PC-9 (cell line): ENCODE results near the gene TP53I11. TPM values are rescaled to one million over a fixed set of nuclear protein-coding genes. Genes with fewer than 3 reads are reported as not detected.

ENCODE experiments used
- BruUV-seq: library from RNA; stranded (reverse); fragments of 400-500 nt; replicated peaks from 2 replicates; lab custom pipeline; 2021; lab: Mats Ljungman, UMichigan
- CTCF ChIA-PET: fragments of 300-600 bp; sonication (Branson Sonifier 250); formaldehyde crosslinking; loops from one replicate; lab custom pipeline; 2022; ENCODE audit warnings: antibody characterized with exemption; lab: Charles Lee
- POLR2A ChIA-PET: fragments of 300-600 bp; sonication (Branson Sonifier 250); formaldehyde crosslinking; loops from one replicate; lab custom pipeline; 2022; ENCODE audit warnings: antibody characterized with exemption; ENCODE audit not compliant: unreplicated experiment; lab: Charles Lee
- DNase-seq, 2 experiments: peaks; one replicate each; pipeline versions ENCODE4 v3.0.0 to v3.0.0-alpha.2; 2015 to 2022; ENCODE audit warnings: mixed read lengths in 1 of 2
- H2AFZ ChIP-seq: fragments of 200-600 bp; sonication (generic); 2 replicates; pipeline ENCODE4 v1.8.1; 2017; ENCODE audit warnings: antibody characterized with exemption
- H3F3A ChIP-seq: fragments of 200-600 bp; sonication (generic); 2 replicates; pipeline ENCODE4 v1.8.1; 2017; ENCODE audit warnings: antibody characterized with exemption, mild to moderate bottlenecking, low read depth; ENCODE audit not compliant: insufficient read depth
- H3K27ac ChIP-seq: fragments of 200-600 bp; sonication (generic); 2 replicates; pipeline ENCODE4 v1.6.1; 2016; ENCODE audit warnings: mixed run types
- H3K27me3 ChIP-seq: fragments of 200-600 bp; sonication (generic); 2 replicates; pipeline ENCODE4 v1.6.1; 2016; ENCODE audit warnings: low read depth, mixed run types; ENCODE audit not compliant: insufficient read depth
- H3K36me3 ChIP-seq: fragments of 200-600 bp; sonication (generic); 2 replicates; pipeline ENCODE4 v1.6.1; 2016; ENCODE audit warnings: low read depth, mixed run types
- H3K4me1 ChIP-seq: fragments of 200-600 bp; sonication (generic); replicated peaks from 2 replicates; pipeline ENCODE4 v1.6.1; 2016; ENCODE audit warnings: mixed run types; ENCODE audit not compliant: insufficient read depth
- H3K4me2 ChIP-seq: fragments of 200-600 bp; sonication (generic); 2 replicates; pipeline ENCODE4 v1.6.1; 2017; ENCODE audit warnings: mixed run types
- H3K4me3 ChIP-seq: fragments of 200-600 bp; sonication (generic); 2 replicates; pipeline ENCODE4 v1.6.1; 2016; ENCODE audit warnings: mixed run types
- H3K79me2 ChIP-seq: fragments of 200-600 bp; sonication (generic); 2 replicates; pipeline ENCODE4 v1.6.1; 2017; ENCODE audit warnings: low read depth, mixed run types
- H3K9me2 ChIP-seq: fragments of 200-600 bp; sonication (generic); 2 replicates; pipeline ENCODE4 v1.8.1; 2017; ENCODE audit warnings: mild to moderate bottlenecking; ENCODE audit not compliant: insufficient read depth
- H3K9me3 ChIP-seq: fragments of 200-600 bp; sonication (generic); 2 replicates; pipeline ENCODE4 v1.8.1; 2016; ENCODE audit warnings: low read depth; ENCODE audit not compliant: insufficient read depth
- H4K20me1 ChIP-seq: fragments of 200-600 bp; sonication (generic); 2 replicates; pipeline ENCODE4 v1.8.1; 2017; ENCODE audit not compliant: insufficient read depth
- EZH2 ChIP-seq: fragments of 200-600 bp; sonication (generic); IDR thresholded peaks from 2 replicates; pipeline ENCODE4 v1.8.0; 2017; ENCODE audit warnings: antibody characterized with exemption, low read depth
- intact Hi-C: fragments of 100-400 bp; cut with micrococcal nuclease; formaldehyde crosslinking; loops from one replicate; pipeline ENCODE4 v1.10.0; 2022; ENCODE audit not compliant: unreplicated experiment
- total RNA-seq: library from RNA; stranded (reverse); gene quantifications from 2 replicates; pipeline ENCODE4 v1.2.3, GENCODE V29; 2021
- TF ChIP-seq, protein P1 (sequence below): fragments of 200-600 bp; sonication (generic); conservative IDR thresholded peaks from 2 replicates; pipeline ENCODE4 v1.6.1; 2017; ENCODE audit warnings: mixed run types, antibody characterized with exemption, mild to moderate bottlenecking, moderate library complexity

Gene TP53I11
- total RNA-seq, 1 experiment from 2014 or later, result 0.46 TPM

DNA sequence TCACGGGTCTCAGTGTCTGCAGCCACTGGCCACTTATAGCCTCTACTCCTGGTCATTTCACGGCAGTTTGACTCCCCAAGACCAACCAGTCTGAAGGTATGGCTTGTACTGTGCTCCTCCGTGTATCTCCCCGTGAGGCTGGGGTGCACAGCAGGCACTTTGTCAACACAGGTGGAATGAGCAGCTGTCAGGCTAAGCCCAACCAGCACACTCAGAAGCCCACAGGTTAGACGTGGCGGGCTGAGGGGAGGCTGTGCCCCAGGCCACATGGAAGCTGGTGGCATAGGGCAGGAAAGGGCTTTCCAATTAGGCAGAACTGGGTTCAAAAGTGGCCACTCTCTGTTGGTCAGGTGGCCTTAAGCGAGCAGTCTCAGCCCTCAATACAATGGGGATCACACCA lies 7.0 kb downstream of the TP53I11 start:
- Histone ChIP-seq H3K4me1 (no peaks in the 10 kb centered on the region), H3K9me2 (no peaks in the 10 kb centered on the region), H3K36me3 (no peaks in the 10 kb centered on the region), H3F3A (no peaks in the 10 kb centered on the region), H4K20me1 (no peaks in the 10 kb centered on the region; the same call in 1 of the 2 replicates), H3K9me3 (no peaks in the 10 kb centered on the region), H3K4me2 (no peak overlapping the region), H3K4me3 (no peak overlapping the region), H3K27ac (no peak overlapping the region), H3K79me2 (no peaks in the 10 kb centered on the region), H2AFZ (no peak overlapping the region), H3K27me3 (no peaks in the 10 kb centered on the region)
- DNase-seq, result no peak
- no TSS peak for BruUV-seq
- intact Hi-C loops, result no loop called here
- ChIA-PET POLR2A (no interaction called here), CTCF (no interaction called here)
- no peak for TF ChIP-seq EZH2
- TF ChIP-seq, protein P1, sequence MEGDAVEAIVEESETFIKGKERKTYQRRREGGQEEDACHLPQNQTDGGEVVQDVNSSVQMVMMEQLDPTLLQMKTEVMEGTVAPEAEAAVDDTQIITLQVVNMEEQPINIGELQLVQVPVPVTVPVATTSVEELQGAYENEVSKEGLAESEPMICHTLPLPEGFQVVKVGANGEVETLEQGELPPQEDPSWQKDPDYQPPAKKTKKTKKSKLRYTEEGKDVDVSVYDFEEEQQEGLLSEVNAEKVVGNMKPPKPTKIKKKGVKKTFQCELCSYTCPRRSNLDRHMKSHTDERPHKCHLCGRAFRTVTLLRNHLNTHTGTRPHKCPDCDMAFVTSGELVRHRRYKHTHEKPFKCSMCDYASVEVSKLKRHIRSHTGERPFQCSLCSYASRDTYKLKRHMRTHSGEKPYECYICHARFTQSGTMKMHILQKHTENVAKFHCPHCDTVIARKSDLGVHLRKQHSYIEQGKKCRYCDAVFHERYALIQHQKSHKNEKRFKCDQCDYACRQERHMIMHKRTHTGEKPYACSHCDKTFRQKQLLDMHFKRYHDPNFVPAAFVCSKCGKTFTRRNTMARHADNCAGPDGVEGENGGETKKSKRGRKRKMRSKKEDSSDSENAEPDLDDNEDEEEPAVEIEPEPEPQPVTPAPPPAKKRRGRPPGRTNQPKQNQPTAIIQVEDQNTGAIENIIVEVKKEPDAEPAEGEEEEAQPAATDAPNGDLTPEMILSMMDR, result no peak

DNA sequence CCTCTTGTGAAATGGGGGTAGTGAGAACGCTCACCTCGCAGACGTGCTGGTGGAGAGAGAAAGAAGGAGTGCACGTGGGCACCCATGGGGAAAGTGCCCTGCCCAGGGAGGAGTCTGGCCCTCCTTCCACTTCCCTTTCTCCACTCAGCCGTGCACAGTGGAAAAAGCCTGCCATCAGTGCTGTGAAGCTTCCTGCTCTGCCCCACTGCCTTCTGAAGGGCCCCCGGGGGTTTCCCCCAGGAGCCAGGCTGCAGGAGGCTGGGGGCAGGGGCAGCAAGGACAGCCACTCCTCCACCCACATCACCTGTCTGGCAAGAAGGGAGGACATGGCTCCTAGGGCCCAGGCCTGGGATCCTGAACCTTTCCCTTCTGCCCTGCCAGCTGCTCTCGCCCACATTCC lies 7.6 kb downstream of the TP53I11 start:
- Histone ChIP-seq H3K27me3 (no peaks in the 10 kb centered on the region), H3K4me1 (no peaks in the 10 kb centered on the region), H3K9me2 (no peaks in the 10 kb centered on the region), H3K27ac (no peak overlapping the region), H2AFZ (no peak overlapping the region), H3F3A (no peaks in the 10 kb centered on the region), H3K4me3 (no peak overlapping the region), H3K36me3 (no peaks in the 10 kb centered on the region), H3K79me2 (no peaks in the 10 kb centered on the region), H3K9me3 (no peaks in the 10 kb centered on the region), H4K20me1 (no peaks in the 10 kb centered on the region; the same call in 1 of the 2 replicates), H3K4me2 (no peak overlapping the region)
- TF ChIP-seq, protein P1, result no peak
- no peak for TF ChIP-seq EZH2
- intact Hi-C loops, result no loop called here
- no TSS peak for BruUV-seq
- POLR2A ChIA-PET, result no interaction called here
- no peak for DNase-seq
- CTCF ChIA-PET, result interaction anchor here (0.7 kb wide), 1 partner anchor 374 kb away, joined by 5 read pairs; no protein-coding TSS in a partner anchor

DNA sequence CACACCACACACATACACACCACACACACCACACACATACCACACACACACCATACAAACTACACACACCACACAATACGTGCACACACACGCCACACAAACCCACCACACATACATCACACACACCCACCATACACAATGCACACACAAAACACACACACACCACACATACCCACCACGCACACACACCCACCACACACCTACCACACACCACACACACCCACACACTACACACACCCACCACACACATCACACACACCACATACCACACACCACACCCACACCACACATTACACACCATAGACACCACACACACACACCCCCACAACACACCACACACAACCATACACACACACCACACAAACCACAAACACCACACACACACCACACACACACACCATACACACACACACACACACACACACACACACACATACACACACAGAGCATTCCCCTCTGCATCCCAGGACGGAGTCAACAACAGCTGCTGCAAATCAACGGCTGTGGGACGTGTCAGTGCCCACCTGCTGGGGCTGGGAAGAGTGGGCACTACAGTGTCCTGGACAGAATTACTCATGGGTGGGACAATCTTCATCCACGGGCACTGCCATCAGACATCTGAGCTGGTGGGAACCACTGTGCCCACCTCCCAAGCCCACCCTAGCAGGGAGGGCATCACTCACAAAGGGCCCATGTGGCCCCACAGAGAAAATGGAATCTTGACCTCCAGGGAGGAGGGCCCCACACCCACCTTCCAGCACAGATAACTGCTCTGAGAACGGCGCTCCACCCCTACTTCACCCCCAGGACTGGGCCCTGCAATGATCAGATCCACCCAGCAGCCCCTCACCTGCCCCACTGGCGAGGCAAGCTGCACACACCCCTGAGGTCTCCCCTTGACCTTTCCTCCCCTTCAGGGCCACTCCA lies 8.4 kb downstream of the TP53I11 start:
- no TSS peak for BruUV-seq
- intact Hi-C loops, result no loop called here
- no peak for DNase-seq
- CTCF ChIA-PET, result interaction anchor here (0.7 kb wide), 1 partner anchor 373 kb away, joined by 5 read pairs; no protein-coding TSS in a partner anchor
- H3K9me3 ChIP-seq, result no peaks in the 10 kb centered on the region
- no peaks in the 10 kb centered on the region for H3K27me3 ChIP-seq
- no peak overlapping the region for H3K4me3 ChIP-seq
- no peak overlapping the region for H2AFZ ChIP-seq
- H4K20me1 ChIP-seq, result no peaks in the 10 kb centered on the region; the same call in 1 of the 2 replicates
- no peak overlapping the region for H3K4me2 ChIP-seq
- H3K9me2 ChIP-seq, result no peaks in the 10 kb centered on the region
- H3K4me1 ChIP-seq, result no peaks in the 10 kb centered on the region
- TF ChIP-seq, protein P1, result no peak
- TF ChIP-seq EZH2, result no peak
- POLR2A ChIA-PET, result no interaction called here
- H3F3A ChIP-seq, result no peaks in the 10 kb centered on the region
- no peaks in the 10 kb centered on the region for H3K36me3 ChIP-seq
- H3K27ac ChIP-seq, result no peak overlapping the region
- H3K79me2 ChIP-seq, result no peaks in the 10 kb centered on the region
